GM10248 (cell line): ENCODE results near the gene GALNT17.

Experiments used
- CTCF ChIA-PET: fragments of 300-600 bp; sonication (Branson Sonifier 250); formaldehyde crosslinking; extraction: SDS; loops from one replicate; lab custom pipeline; 2021; ENCODE audit warnings: antibody characterized with exemption; lab: Yijun Ruan, JAX
- POLR2A ChIA-PET: fragments of 350-650 bp; sonication (Branson Sonifier 250); formaldehyde crosslinking; extraction: SDS; loops from one replicate; lab custom pipeline; 2020; ENCODE audit warnings: antibody characterized with exemption; lab: Yijun Ruan, JAX
- DNase-seq: peaks from one replicate; pipeline ENCODE4 v3.0.0; 2012; ENCODE audit errors: extremely low spot score
- CTCF ChIP-seq: IDR thresholded peaks from 2 replicates; pipeline ENCODE4 v1.5.1; 2012; ENCODE audit warnings: mild to moderate bottlenecking, low read depth; ENCODE audit errors: extremely low read depth, missing control alignments, control extremely low read depth

The GALNT17 gene

DNA sequence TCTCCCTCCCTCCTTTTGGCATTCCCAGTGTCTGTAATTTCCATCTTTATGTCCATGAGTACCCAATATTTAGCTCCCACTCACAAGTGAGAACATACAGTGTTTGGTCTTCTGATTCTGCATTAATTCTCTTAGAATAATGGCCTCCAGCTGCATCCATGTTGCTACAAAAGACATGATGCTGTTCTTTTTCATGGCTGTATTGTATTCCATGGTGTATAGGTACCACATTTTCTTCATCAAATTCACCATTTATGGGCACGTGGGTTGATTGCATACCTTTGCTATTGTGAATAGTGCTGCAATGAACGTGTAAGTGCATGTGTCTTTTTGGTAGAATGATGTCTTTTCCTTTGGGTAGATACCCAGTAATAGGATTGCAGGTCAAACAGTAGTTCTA is 576.8 kb downstream of the GALNT17 start:
- CTCF ChIA-PET: no interaction called here
- DNase-seq: no peak
- no peak for TF ChIP-seq CTCF
- POLR2A ChIA-PET: no interaction called here

DNA sequence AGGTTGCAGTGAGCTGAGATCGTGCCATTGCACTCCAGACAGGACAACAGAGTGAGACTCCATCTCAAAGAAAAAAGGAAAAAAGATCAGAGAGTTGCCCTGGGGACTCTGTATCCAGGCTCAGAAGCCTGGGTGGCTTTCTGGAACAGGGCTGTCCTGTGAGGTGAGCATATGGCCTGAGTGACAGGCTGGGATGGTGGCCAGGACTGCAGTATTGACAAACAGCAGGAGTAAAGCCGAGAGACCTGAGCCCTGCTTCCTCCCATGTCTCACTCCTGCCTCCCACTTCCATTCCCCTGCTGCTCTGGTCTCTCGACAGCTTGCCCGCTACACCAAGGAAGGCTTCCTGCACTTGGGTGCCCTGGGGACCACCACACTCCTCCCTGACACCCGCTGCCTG is 578.5 kb downstream of the GALNT17 start:
- ChIA-PET POLR2A (no interaction called here), CTCF (interaction anchor here (1.2 kb wide), 1 partner anchor 23 kb away, joined by 4 read pairs; no protein-coding TSS in a partner anchor)
- TF ChIP-seq CTCF: no peak
- no peak for DNase-seq

- ChIA-PET CTCF (interaction anchor here (0.8 kb wide), 1 partner anchor 16 kb away, joined by 3 read pairs; no protein-coding TSS in a partner anchor), POLR2A (no interaction called here)
- no peak for DNase-seq
- TF ChIP-seq CTCF: no peak
These were observed 580.8 kb downstream of the GALNT17 start for GRCh38 chr7:71712653-71713180.

DNA sequence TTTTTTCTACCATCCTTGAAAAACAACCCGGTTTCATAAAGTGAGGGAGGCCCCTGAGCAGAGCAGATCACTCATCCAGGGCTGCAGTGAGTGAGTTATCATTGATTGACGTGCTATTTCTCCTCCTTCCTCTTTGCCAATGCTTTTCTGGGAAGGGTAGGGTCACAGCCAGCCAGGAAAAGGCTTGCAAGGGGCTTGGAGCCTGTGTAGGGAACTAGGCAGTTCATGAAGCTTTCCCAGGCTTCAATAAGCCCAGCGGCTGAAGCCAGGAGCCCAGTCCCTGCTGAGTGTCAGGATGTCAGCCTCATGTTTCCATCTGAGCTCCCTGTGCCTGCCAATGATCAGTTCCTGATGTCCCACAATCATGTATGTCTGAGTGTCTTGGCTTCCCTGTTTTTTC is 584.7 kb downstream of the GALNT17 start:
- no peak for DNase-seq
- ChIA-PET CTCF (no interaction called here), POLR2A (no interaction called here)
- no peak for TF ChIP-seq CTCF

GRCh38 chr7:71718563-71718962 is 586.6 kb downstream of the GALNT17 start:
- POLR2A ChIA-PET: no interaction called here
- CTCF ChIA-PET: interaction anchor here (1.1 to 1.4 kb wide), 2 partner anchors 18 to 23 kb away, joined by 3 read pairs; no protein-coding TSS in a partner anchor
- no peak for DNase-seq
- TF ChIP-seq CTCF: no peak

GRCh38 chr7:71721742-71722141 is 589.8 kb downstream of the GALNT17 start:
- TF ChIP-seq CTCF: no peak
- ChIA-PET POLR2A (no interaction called here), CTCF (no interaction called here)
- DNase-seq: no peak
